Panc1 (cell line): ENCODE measurements around the gene IFI30. TPM values are rescaled to one million over a fixed set of nuclear protein-coding genes. Genes with fewer than 3 reads are reported as not detected.

Experiments used
- ATAC-seq: fragments of 200-7000 bp; cut with Tn5 transposase; 2 replicates; pipeline ENCODE4 v1.9.1; 2020; ENCODE audit warnings: mild to moderate bottlenecking, moderate library complexity
- BruUV-seq: library from RNA; stranded (reverse); fragments of 400-500 nt; replicated peaks from 2 replicates; lab custom pipeline; 2021; lab: Mats Ljungman, UMichigan
- CTCF ChIA-PET: fragments of 300-600 bp; sonication (Branson Sonifier 250); formaldehyde crosslinking; loops from one replicate; lab custom pipeline; 2022; ENCODE audit warnings: antibody characterized with exemption; lab: Charles Lee
- POLR2A ChIA-PET: fragments of 300-600 bp; sonication (Branson Sonifier 250); formaldehyde crosslinking; loops from one replicate; lab custom pipeline; 2022; ENCODE audit warnings: antibody characterized with exemption; lab: Charles Lee
- DNase-seq: peaks from one replicate; pipeline ENCODE4 v3.0.0-alpha.2; 2010; ENCODE audit warnings: low read depth, low spot score
- H3K27ac ChIP-seq: 2 replicates; pipeline ENCODE4 v1.5.1; 2011; ENCODE audit warnings: mild to moderate bottlenecking, low read length, inconsistent platforms
- H3K27me3 ChIP-seq: fragments of 200-500 bp; sonication (Bioruptor generic); 2 replicates; pipeline ENCODE4 v1.6.0; 2014; ENCODE audit warnings: low read length, inconsistent platforms; ENCODE audit not compliant: control insufficient read depth, insufficient read depth
- H3K36me3 ChIP-seq: fragments of 200-500 bp; sonication (Bioruptor generic); 2 replicates; pipeline ENCODE4 v1.5.1; 2014; ENCODE audit warnings: inconsistent platforms, mild to moderate bottlenecking, low read length, moderate library complexity; ENCODE audit not compliant: control insufficient read depth, insufficient read depth
- H3K4me1 ChIP-seq: 2 replicates; pipeline ENCODE4 v1.5.1; 2011; ENCODE audit warnings: inconsistent platforms, mild to moderate bottlenecking, low read length, moderate library complexity; ENCODE audit not compliant: control insufficient read depth, insufficient read depth
- H3K4me3 ChIP-seq, 2 experiments: 2 replicates each; pipeline ENCODE4 v1.5.1; 2011 to 2012; ENCODE audit warnings: low read depth in 2 of 2, low read length in 2 of 2, mild to moderate bottlenecking in 2 of 2, inconsistent platforms in 1 of 2, moderate library complexity in 1 of 2
- H3K9me3 ChIP-seq: fragments of 200-500 bp; sonication (Bioruptor generic); 2 replicates; pipeline ENCODE4 v1.5.1; 2014; ENCODE audit warnings: low read depth, mild to moderate bottlenecking, inconsistent platforms, low read length, moderate library complexity; ENCODE audit not compliant: control insufficient read depth, insufficient read depth
- POLR2AphosphoS5 ChIP-seq: IDR thresholded peaks from 2 replicates; pipeline ENCODE4 v1.6.1; 2012; ENCODE audit warnings: mild to moderate bottlenecking, low read depth, low read length, moderate library complexity
- SIN3A ChIP-seq: IDR thresholded peaks from 2 replicates; pipeline ENCODE4 v1.6.1; 2012; ENCODE audit warnings: low read depth, mild to moderate bottlenecking, low read length, moderate library complexity, borderline replicate concordance; ENCODE audit not compliant: insufficient read depth
- TCF7L2 ChIP-seq: IDR thresholded peaks from 2 replicates; pipeline ENCODE4 v1.6.1; 2011; ENCODE audit warnings: mild to moderate bottlenecking, low read depth, low read length, inconsistent platforms
- in situ Hi-C: cut with HindIII; loops from 2 replicates; pipeline ENCODE4 v1.10.0; 2016; ENCODE audit warnings: low sequenced_read_pairs, low pct_unique_long_range_greater_than_20kb
- intact Hi-C: fragments of 100-400 bp; cut with micrococcal nuclease; formaldehyde crosslinking; loops from one replicate; pipeline ENCODE4 v1.10.0; 2022; ENCODE audit not compliant: unreplicated experiment
- total RNA-seq: library from RNA; stranded (reverse); gene quantifications from one replicate; pipeline ENCODE4 v1.2.1, GENCODE V29; 2021; ENCODE audit not compliant: unreplicated experiment
- TF ChIP-seq, protein P1 (sequence below): fragments of 450-650 bp; IDR thresholded peaks from 2 replicates; pipeline ENCODE4 v1.5.1; 2017; ENCODE audit warnings: mild to moderate bottlenecking
- TF ChIP-seq, protein P2 (sequence below), 2 experiments: IDR thresholded peaks; 2 replicates each; pipeline ENCODE4 v1.6.1; 2011 to 2012; ENCODE audit warnings: low read depth in 2 of 2, control low read depth in 1 of 2, low read length in 1 of 2, mild to moderate bottlenecking in 1 of 2, moderate library complexity in 1 of 2; ENCODE audit not compliant: insufficient read depth in 1 of 2

IFI30 gene
- total RNA-seq, 1 experiment from 2014 or later = 39.7 TPM

DNA sequence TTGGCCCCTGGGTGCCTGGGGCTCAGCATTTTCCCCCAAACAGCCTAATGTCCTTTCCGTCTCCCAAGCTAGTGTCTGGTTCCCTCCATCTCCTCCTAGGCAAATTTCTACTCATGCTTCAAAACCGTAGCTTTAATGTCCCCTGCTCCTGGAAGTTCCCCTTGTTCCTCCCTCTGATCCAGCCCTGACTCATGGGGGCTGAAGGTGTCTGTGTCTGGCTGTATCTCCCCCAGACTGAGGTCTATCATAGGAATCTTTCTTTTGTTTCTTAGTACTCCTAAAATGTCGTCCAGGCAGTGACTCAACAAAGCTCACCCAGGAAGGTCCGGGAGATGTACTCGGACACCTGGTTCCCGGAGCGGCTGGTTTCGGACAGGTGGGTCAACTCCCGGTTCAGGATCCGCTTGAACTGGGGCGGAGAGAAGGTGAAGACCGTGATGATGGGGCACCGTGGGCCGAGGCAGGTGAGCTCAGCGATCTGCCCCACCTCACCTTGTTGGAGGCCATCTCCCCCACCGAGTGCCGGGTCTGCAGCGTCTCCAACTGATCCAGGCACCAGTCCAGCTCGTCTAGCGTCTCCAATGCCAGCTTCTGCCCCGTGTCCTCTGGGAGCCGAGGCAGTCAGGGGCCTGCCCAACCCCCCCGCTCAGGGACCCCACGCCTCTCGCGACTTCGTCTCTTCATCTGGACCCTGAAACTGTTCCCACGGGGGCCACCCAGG is 46.5 kb downstream of the IFI30 start:
- in situ Hi-C loops = no loop called here
- BruUV-seq = no TSS peak
- POLR2A ChIA-PET = interaction anchor here (0.7 kb wide), 1 partner anchor 40 kb away, joined by 3 read pairs; no protein-coding TSS in a partner anchor
- H3K36me3 ChIP-seq = no peaks in the 10 kb centered on the region
- H3K27ac ChIP-seq = no peak overlapping the region
- H3K4me1 ChIP-seq = no peaks in the 10 kb centered on the region; the same call in 1 of the 2 replicates
- ATAC-seq = no peak
- DNase-seq = no peak
- H3K27me3 ChIP-seq = no peaks in the 10 kb centered on the region
- no peaks in the 10 kb centered on the region for H3K9me3 ChIP-seq
- intact Hi-C loops = no loop called here
- H3K4me3 ChIP-seq = no peak overlapping the region
- TF ChIP-seq TCF7L2 (no peak), SIN3A (no peak), POLR2AphosphoS5 (no peak)
- TF ChIP-seq, protein P1, sequence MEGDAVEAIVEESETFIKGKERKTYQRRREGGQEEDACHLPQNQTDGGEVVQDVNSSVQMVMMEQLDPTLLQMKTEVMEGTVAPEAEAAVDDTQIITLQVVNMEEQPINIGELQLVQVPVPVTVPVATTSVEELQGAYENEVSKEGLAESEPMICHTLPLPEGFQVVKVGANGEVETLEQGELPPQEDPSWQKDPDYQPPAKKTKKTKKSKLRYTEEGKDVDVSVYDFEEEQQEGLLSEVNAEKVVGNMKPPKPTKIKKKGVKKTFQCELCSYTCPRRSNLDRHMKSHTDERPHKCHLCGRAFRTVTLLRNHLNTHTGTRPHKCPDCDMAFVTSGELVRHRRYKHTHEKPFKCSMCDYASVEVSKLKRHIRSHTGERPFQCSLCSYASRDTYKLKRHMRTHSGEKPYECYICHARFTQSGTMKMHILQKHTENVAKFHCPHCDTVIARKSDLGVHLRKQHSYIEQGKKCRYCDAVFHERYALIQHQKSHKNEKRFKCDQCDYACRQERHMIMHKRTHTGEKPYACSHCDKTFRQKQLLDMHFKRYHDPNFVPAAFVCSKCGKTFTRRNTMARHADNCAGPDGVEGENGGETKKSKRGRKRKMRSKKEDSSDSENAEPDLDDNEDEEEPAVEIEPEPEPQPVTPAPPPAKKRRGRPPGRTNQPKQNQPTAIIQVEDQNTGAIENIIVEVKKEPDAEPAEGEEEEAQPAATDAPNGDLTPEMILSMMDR = no peak
- TF ChIP-seq, protein P2, sequence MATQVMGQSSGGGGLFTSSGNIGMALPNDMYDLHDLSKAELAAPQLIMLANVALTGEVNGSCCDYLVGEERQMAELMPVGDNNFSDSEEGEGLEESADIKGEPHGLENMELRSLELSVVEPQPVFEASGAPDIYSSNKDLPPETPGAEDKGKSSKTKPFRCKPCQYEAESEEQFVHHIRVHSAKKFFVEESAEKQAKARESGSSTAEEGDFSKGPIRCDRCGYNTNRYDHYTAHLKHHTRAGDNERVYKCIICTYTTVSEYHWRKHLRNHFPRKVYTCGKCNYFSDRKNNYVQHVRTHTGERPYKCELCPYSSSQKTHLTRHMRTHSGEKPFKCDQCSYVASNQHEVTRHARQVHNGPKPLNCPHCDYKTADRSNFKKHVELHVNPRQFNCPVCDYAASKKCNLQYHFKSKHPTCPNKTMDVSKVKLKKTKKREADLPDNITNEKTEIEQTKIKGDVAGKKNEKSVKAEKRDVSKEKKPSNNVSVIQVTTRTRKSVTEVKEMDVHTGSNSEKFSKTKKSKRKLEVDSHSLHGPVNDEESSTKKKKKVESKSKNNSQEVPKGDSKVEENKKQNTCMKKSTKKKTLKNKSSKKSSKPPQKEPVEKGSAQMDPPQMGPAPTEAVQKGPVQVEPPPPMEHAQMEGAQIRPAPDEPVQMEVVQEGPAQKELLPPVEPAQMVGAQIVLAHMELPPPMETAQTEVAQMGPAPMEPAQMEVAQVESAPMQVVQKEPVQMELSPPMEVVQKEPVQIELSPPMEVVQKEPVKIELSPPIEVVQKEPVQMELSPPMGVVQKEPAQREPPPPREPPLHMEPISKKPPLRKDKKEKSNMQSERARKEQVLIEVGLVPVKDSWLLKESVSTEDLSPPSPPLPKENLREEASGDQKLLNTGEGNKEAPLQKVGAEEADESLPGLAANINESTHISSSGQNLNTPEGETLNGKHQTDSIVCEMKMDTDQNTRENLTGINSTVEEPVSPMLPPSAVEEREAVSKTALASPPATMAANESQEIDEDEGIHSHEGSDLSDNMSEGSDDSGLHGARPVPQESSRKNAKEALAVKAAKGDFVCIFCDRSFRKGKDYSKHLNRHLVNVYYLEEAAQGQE (IDR thresholded peaks at IDR 0.05; ENCODE audit: insufficient read depth in 1 of 2, low read depth in 2 of 2, low read length in 1 of 2) = no peak
- CTCF ChIA-PET = interaction anchor here (0.6 kb wide), 1 partner anchor 53 kb away, joined by 3 read pairs; no protein-coding TSS in a partner anchor

DNA sequence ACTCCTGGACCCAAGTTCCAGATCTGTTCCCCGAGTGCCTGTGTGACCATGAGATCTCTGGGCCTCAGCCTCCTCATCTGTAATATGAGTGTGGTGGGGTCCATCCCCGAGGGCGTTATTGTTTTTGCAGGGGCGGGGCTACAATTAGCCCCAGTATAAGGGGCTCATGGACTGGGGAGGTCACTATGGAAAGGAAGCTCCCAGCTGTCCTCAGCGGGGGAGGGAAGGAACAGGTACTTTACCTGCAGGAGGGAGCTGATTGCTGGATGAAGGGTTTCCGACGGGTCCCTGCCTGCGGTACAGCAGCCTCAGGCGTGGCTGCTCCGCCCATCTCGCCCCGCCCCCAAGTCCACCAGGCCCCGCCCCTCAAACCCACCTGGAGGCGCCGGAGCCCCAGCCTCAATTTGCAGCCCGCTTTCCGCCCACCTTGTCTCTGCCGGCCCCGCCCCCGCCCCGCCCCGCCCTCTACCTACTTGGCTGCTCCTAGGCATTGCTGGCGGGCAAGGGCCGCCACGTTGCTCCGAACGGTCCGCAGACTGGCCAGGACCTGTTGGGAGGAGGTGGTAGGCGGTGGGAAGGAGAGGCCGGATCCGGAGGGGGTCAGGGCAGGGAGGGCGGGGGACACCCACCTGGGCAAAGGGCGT is 47.1 kb downstream of the IFI30 start:
- POLR2A ChIA-PET = no interaction called here
- no peaks in the 10 kb centered on the region for H3K36me3 ChIP-seq
- H3K9me3 ChIP-seq = no peaks in the 10 kb centered on the region
- H3K27ac ChIP-seq = no peak overlapping the region
- no peaks in the 10 kb centered on the region for H3K27me3 ChIP-seq
- ATAC-seq (no peak), DNase-seq (no peak)
- no peaks in the 10 kb centered on the region; the same call in 1 of the 2 replicates for H3K4me1 ChIP-seq
- BruUV-seq = no TSS peak
- H3K4me3 ChIP-seq = no peak overlapping the region
- intact Hi-C loops (no loop called here), in situ Hi-C loops (no loop called here)
- no peak for TF ChIP-seq POLR2AphosphoS5
- TF ChIP-seq SIN3A = no peak
- TF ChIP-seq, protein P2 (IDR thresholded peaks at IDR 0.05; ENCODE audit: insufficient read depth in 1 of 2, low read depth in 2 of 2, low read length in 1 of 2) = no peak
- TF ChIP-seq, protein P1 = no peak
- TF ChIP-seq TCF7L2 = no peak
- CTCF ChIA-PET = interaction anchor here (0.6 kb wide), 1 partner anchor 52 kb away, joined by 3 read pairs; no protein-coding TSS in a partner anchor
